HK-2 (cell line): ENCODE data around the gene RANGRF.

ENCODE experiments used
- DNase-seq: peaks from one replicate; pipeline ENCODE4 v3.0.0-alpha.2; 2018; ENCODE audit not compliant: unreplicated experiment

The RANGRF gene

GRCh38 chr17:8274816-8275215 is 13.7 kb upstream of the RANGRF start:
- no peak for DNase-seq

GRCh38 chr17:8275421-8276290 is 12.8 kb upstream of the RANGRF start:
- no peak for DNase-seq

- DNase-seq = no peak
These were observed 11.2 kb upstream of the RANGRF start for GRCh38 chr17:8277317-8277716.

- DNase-seq = no peak
These were observed 6.1 kb upstream of the RANGRF start for GRCh38 chr17:8282345-8282744.

GRCh38 chr17:8283356-8283755 is 5.1 kb upstream of the RANGRF start:
- no peak for DNase-seq

- no peak for DNase-seq
These were observed 4.3 kb upstream of the RANGRF start for GRCh38 chr17:8284126-8284525.

GRCh38 chr17:8285270-8286181 is 2.9 kb upstream of the RANGRF start:
- DNase-seq = no peak

- DNase-seq = no peak
These were observed 677 bp upstream of the RANGRF start for GRCh38 chr17:8287651-8288335.

GRCh38 chr17:8289103-8289397 is 580 bp downstream of the RANGRF start:
- DNase-seq = no peak

- DNase-seq = no peak
These were observed 1.6 kb downstream of the RANGRF start for GRCh38 chr17:8290043-8290442.

- no peak for DNase-seq
These were observed 4.3 kb downstream of the RANGRF start for GRCh38 chr17:8292639-8293395.

GRCh38 chr17:8294361-8294760 is 5.9 kb downstream of the RANGRF start:
- no peak for DNase-seq

- DNase-seq = no peak
These were observed 6.4 kb downstream of the RANGRF start for GRCh38 chr17:8294814-8295316.

GRCh38 chr17:8300226-8300625 is 11.8 kb downstream of the RANGRF start:
- no peak for DNase-seq

- DNase-seq = peak; percentile 61
These were observed 12.3 kb downstream of the RANGRF start for GRCh38 chr17:8300627-8301242.

- DNase-seq = no peak
These were observed 22.2 kb downstream of the RANGRF start for GRCh38 chr17:8310601-8311123.

GRCh38 chr17:8311131-8311790 is 22.8 kb downstream of the RANGRF start:
- no peak for DNase-seq

- no peak for DNase-seq
These were observed 23.8 kb downstream of the RANGRF start for GRCh38 chr17:8312251-8312650.

GRCh38 chr17:8312726-8313600 is 24.5 kb downstream of the RANGRF start:
- DNase-seq = no peak
